Thoracic aorta (tissue), 2 donors: Measurements from ENCODE around the gene ANKRD17. TPM values are rescaled to one million over a fixed set of nuclear protein-coding genes. Genes with fewer than 3 reads are reported as not detected.

Source experiments
- ATAC-seq: fragments of 150-250 bp; one replicate; pipeline ENCODE4 v1.8.0; 2017; ENCODE audit warnings: low read depth; ENCODE audit not compliant: insufficient number of reproducible peaks, low FRiP score
- DNase-seq: peaks from one replicate; pipeline ENCODE4 v3.0.0-alpha.2; 2020; ENCODE audit warnings: low spot score
- H3K27ac ChIP-seq, 2 donors: fragments of 200-600 bp; sonication (generic); 1 replicate in 1 of 2; 2 replicates in 1 of 2; pipeline ENCODE4 v1.5.1; 2016; ENCODE audit warnings: mild to moderate bottlenecking in 2 of 2, moderate library complexity in 2 of 2
- H3K27me3 ChIP-seq: fragments of 200-600 bp; sonication (generic); replicated peaks from 2 replicates; pipeline ENCODE4 v1.6.0; 2016; ENCODE audit warnings: mild to moderate bottlenecking; ENCODE audit not compliant: insufficient read depth
- H3K36me3 ChIP-seq: fragments of 200-600 bp; sonication (generic); one replicate; pipeline ENCODE4 v1.5.1; 2016
- H3K4me1 ChIP-seq, 2 donors: fragments of 200-600 bp; sonication (generic); 1 replicate in 1 of 2; 2 replicates in 1 of 2; pipeline versions ENCODE4 v1.5.1 to v1.6.0; 2016; ENCODE audit warnings: low read depth in 2 of 2, mild to moderate bottlenecking in 1 of 2; ENCODE audit not compliant: control insufficient read depth in 1 of 2
- H3K4me3 ChIP-seq: fragments of 200-600 bp; sonication (generic); 2 replicates; pipeline ENCODE4 v1.5.1; 2016; ENCODE audit warnings: mild to moderate bottlenecking
- H3K9me3 ChIP-seq: fragments of 200-600 bp; sonication (generic); 2 replicates; pipeline ENCODE4 v1.5.1; 2016
- total RNA-seq, 2 donors: library from RNA; depleted of rRNA; stranded (reverse); fragments of >200 nt; gene quantifications; one replicate each; pipeline versions ENCODE4 v1.1.0 to v1.2.3, GENCODE V29; 2016
- TF ChIP-seq, protein P1 (sequence below): fragments of 200-600 bp; sonication (generic); IDR thresholded peaks from one replicate; pipeline ENCODE4 v1.5.1; 2019; ENCODE audit warnings: antibody characterized with exemption

ANKRD17 gene
- total RNA-seq, 2 donors from 2014 or later, result 49.3 to 58.8 TPM

DNA sequence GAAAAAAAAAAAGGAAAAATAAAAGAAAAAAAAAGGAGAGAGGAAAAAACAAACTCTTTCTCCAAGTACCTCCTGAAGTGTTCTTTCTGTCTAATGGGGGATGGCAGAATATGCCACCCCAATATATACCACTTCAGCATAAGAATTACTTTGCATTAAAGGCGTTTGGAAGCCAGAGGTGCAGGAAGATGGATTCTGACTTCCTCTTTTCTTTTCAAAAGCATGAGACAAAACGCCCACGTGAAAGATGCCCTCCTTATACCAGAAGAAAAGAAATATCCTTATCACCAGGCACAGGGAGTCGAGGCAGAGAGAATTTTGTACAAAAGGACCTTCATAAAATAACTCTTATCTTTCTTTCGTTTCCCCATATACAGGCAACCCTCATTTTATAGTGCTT is 230.0 kb downstream of the ANKRD17 start:
- Histone ChIP-seq H3K36me3 (no peaks in the 10 kb centered on the region), H3K4me1 (no peaks in the 10 kb centered on the region), H3K4me3 (no peak overlapping the region), H3K9me3 (peaks cover 3% of the 10 kb centered on the region), H3K27me3 (no peaks in the 10 kb centered on the region), H3K27ac (no peak overlapping the region)
- DNase-seq (no peak), ATAC-seq (no peak)
- TF ChIP-seq, protein P1, sequence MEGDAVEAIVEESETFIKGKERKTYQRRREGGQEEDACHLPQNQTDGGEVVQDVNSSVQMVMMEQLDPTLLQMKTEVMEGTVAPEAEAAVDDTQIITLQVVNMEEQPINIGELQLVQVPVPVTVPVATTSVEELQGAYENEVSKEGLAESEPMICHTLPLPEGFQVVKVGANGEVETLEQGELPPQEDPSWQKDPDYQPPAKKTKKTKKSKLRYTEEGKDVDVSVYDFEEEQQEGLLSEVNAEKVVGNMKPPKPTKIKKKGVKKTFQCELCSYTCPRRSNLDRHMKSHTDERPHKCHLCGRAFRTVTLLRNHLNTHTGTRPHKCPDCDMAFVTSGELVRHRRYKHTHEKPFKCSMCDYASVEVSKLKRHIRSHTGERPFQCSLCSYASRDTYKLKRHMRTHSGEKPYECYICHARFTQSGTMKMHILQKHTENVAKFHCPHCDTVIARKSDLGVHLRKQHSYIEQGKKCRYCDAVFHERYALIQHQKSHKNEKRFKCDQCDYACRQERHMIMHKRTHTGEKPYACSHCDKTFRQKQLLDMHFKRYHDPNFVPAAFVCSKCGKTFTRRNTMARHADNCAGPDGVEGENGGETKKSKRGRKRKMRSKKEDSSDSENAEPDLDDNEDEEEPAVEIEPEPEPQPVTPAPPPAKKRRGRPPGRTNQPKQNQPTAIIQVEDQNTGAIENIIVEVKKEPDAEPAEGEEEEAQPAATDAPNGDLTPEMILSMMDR, result no peak

Other genes starting within 250 kb of the ANKRD17 start
- gene COX18, start 189.1 kb downstream of the ANKRD17 start, total RNA-seq, result 10 to 100 TPM; 10.9 to 16.5 TPM
- not detected for gene ALB, start 145.5 kb upstream of the ANKRD17 start, total RNA-seq
- not detected for gene AFP, start 177.4 kb upstream of the ANKRD17 start, total RNA-seq
- gene AFM, start 222.9 kb upstream of the ANKRD17 start, total RNA-seq, result not detected